TTC549 (cell line): ENCODE data around the gene FAM151A.

Experiments
- FAIRE-seq: peaks from 2 replicates; lab custom pipeline; 2012; peaks lifted over from hg19 to GRCh38; lab: Jason Lieb, UNC

The FAM151A gene

GRCh38 chr1:54579337-54579781, 44.0 kb downstream of the FAM151A start:
- FAIRE-seq: no peak

- FAIRE-seq: no peak
These were observed 45.7 kb downstream of the FAM151A start for GRCh38 chr1:54577612-54578011.

GRCh38 chr1:54575605-54576290, 47.6 kb downstream of the FAM151A start:
- no peak for FAIRE-seq

- no peak for FAIRE-seq
These were observed 48.2 kb downstream of the FAM151A start for GRCh38 chr1:54575161-54575560.

GRCh38 chr1:54574158-54574778, 49.1 kb downstream of the FAM151A start:
- FAIRE-seq: no peak

GRCh38 chr1:54572542-54572850, 50.8 kb downstream of the FAM151A start:
- no peak for FAIRE-seq

DNA sequence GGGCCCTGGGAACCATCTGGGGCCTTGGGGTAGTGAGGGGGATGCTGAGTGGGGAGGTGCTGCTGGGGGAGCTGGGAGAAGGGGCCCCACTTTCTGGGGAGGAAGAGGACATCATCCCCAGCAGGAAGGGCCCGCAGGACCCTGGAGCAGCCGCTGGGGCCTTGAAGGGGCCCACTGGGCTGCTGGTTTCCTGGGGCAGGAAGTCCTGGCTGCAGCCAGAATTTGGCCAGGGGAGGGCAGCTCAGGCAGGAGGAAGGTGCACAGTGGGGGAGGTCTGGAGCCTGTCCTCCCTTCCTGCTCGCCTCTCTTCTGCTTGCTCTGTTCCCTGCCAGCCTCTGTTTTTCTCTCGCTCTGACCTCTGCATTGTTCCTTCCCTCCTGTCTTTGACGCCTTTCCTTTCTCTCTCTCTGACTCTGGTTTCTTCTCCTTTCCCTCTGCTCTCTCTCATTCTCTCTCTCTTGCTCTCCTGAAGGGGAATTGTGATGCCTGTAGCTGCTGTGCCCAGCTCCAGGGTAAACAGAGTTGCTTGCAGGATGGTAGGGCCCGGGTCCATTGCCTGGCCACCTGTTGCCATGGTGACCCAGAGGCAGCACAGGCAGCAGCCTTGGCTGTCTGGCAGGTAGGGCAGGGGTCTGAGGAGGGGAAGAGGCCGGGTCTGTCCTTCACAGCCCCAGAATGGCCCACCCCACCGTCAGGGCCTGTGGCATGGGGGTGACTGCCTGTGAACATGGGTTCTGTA, 51.4 kb downstream of the FAM151A start:
- FAIRE-seq: no peak

DNA sequence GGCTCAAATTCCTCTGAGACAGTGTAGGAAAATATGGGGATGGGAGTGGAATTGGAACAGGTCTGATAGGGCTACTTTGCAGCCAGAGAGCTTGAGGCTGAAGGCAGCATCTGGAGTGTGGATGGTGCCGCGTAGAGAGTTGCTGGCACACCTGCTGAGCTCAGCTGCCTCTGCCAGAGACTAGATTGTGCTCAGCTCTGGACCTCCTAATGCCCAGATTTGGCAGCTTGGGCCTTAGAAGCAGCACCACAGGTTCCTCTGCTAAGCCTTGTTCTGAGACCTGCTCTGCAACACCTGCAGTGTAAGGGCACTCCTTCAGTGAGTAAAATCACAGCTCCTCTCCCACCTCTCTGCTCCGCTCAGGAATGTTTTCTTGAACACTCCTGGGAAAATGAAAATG, 52.0 kb downstream of the FAM151A start:
- no peak for FAIRE-seq

- FAIRE-seq: no peak
These were observed 53.2 kb downstream of the FAM151A start for GRCh38 chr1:54570161-54570560.

GRCh38 chr1:54569339-54569738, 54.0 kb downstream of the FAM151A start:
- no peak for FAIRE-seq

GRCh38 chr1:54567961-54568360, 55.4 kb downstream of the FAM151A start:
- no peak for FAIRE-seq

- FAIRE-seq: no peak
These were observed 56.7 kb downstream of the FAM151A start for GRCh38 chr1:54566438-54567141.

- FAIRE-seq: no peak
These were observed 58.2 kb downstream of the FAM151A start for GRCh38 chr1:54565113-54565501.

DNA sequence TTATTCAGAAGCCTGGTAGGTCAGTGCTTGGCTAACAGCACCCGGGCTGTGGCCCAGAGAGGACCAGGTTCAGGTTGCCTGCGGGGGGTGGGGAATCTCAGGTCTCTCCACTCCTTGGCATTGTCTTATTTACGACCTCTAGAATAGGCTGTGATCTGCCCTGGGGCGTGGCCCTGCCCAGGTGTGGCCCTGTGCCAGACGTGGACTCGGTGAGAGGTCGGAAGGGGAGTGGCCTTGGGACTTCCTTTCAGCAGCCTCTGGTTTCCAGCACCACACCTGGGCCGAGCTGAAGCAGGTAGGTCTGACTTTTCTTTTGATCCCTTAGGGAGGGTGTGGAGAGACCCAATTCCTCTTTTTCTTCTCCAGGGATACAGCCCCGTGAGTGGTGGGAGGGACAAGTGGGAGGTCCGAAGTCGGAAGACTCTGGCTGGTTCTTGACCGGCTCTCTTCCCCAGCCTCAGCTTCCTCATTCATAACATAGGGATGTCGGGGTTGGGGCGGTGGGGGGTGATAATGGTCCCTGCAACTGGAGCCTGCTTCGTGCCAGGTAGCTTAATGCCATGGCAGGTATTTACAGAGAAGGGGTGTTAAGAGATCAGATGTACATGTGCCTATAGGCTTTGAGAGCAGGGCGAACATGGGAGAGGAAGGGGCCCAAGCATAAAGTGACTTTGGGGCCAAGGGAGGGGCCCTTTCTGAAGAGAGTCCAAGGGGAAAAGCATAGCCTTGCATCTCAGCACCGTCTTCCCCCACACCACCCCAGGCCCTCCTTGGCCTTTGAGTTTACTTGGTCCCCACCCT, 58.8 kb downstream of the FAM151A start:
- no peak for FAIRE-seq

DNA sequence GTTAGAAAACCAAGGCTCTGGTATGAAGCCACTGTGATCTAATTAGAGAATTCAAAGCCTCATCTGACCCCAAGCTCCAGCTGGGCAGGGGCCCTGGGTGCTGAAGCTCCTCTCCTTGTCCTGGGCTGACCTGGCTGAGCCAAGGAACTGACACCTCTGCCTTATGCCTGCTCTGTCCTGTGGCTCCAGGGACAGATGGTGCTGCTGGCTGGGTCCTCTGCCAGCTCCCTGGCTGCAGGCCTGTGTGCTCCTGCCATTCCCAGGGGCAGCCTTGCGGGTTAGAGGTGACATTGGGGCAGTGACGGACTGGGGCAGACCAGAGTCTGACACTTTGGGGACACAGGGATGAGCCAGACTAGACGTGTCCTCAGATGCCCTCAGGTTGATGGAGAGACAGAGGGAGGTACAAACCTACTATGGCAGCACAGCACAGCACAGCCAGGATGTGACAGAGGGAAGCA, 63.5 kb downstream of the FAM151A start:
- FAIRE-seq: no peak
